Left ventricle myocardium inferior (tissue), 1 donor: Measurements from ENCODE around the gene PPP1R3C. TPM values are rescaled to one million over a fixed set of nuclear protein-coding genes. Genes with fewer than 3 reads are reported as not detected.

Experiments used
- DNase-seq: peaks from one replicate; pipeline ENCODE4 v3.0.0-alpha.2; 2020
- H3K27ac ChIP-seq: fragments of 200-600 bp; replicated peaks from 2 replicates; pipeline ENCODE4 v1.8.0; 2021
- H3K27me3 ChIP-seq: fragments of 200-600 bp; 2 replicates; pipeline ENCODE4 v1.8.0; 2021; ENCODE audit warnings: low read depth
- H3K36me3 ChIP-seq: fragments of 200-600 bp; 2 replicates; pipeline ENCODE4 v1.8.0; 2021
- H3K4me1 ChIP-seq: fragments of 200-600 bp; 2 replicates; pipeline ENCODE4 v1.8.0; 2021
- H3K4me3 ChIP-seq: fragments of 200-600 bp; 2 replicates; pipeline ENCODE4 v1.8.0; 2021; ENCODE audit warnings: mild to moderate bottlenecking, moderate library complexity
- H3K9me3 ChIP-seq: fragments of 200-600 bp; replicated peaks from 2 replicates; pipeline ENCODE4 v1.8.0; 2021
- CTCF ChIP-seq: fragments of 200-600 bp; IDR thresholded peaks from 2 replicates; pipeline ENCODE4 v1.8.0; 2021; ENCODE audit warnings: antibody characterized with exemption, mild to moderate bottlenecking, borderline replicate concordance
- intact Hi-C: fragments of 100-400 bp; cut with micrococcal nuclease; formaldehyde crosslinking; loops from one replicate; pipeline ENCODE4 v1.11.0; 2022
- total RNA-seq: library from RNA; stranded (reverse); fragmentation: NEBNext Ultra II Directional; extraction: Animal tissue kit (Norgen Biotek cat#: 25700); gene quantifications from one replicate; pipeline ENCODE4 v1.2.1, GENCODE V29; 2021
- donor health status: DM: no; HTN: yes; CAD: no; lungs with severe emphysema.

Gene PPP1R3C
- total RNA-seq, 1 donor from 2014 or later, result 236 TPM

- DNase-seq, result no peak
- Histone ChIP-seq H3K4me1 (peaks cover 81% of the 10 kb centered on the region), H3K27ac (peak overlapping the region; percentile 91), H3K9me3 (no peaks in the 10 kb centered on the region), H3K36me3 (no peaks in the 10 kb centered on the region), H3K4me3 (peak overlapping the region; percentile 15), H3K27me3 (no peaks in the 10 kb centered on the region)
- intact Hi-C loops, result no loop called here
- no peak for TF ChIP-seq CTCF
These were observed 41.1 kb downstream of the PPP1R3C start for GRCh38 chr10:91591797-91592174.

GRCh38 chr10:91590904-91591796 lies 41.7 kb downstream of the PPP1R3C start:
- peak; percentile 59 for DNase-seq
- peak overlapping the region; percentile 15 for H3K4me3 ChIP-seq
- intact Hi-C loops, result no loop called here
- H3K36me3 ChIP-seq, result no peaks in the 10 kb centered on the region
- peaks cover 78% of the 10 kb centered on the region for H3K4me1 ChIP-seq
- TF ChIP-seq CTCF, result no peak
- no peaks in the 10 kb centered on the region for H3K27me3 ChIP-seq
- peak overlapping the region; percentile 91 for H3K27ac ChIP-seq
- no peaks in the 10 kb centered on the region for H3K9me3 ChIP-seq

- no peak for TF ChIP-seq CTCF
- no peaks in the 10 kb centered on the region for H3K9me3 ChIP-seq
- H3K27ac ChIP-seq, result peak overlapping the region; percentile 91
- H3K4me3 ChIP-seq, result no peak overlapping the region
- H3K27me3 ChIP-seq, result no peaks in the 10 kb centered on the region
- peaks cover 75% of the 10 kb centered on the region for H3K4me1 ChIP-seq
- peak; percentile 48 for DNase-seq
- H3K36me3 ChIP-seq, result no peaks in the 10 kb centered on the region
- intact Hi-C loops, result no loop called here
These were observed 42.5 kb downstream of the PPP1R3C start for GRCh38 chr10:91590142-91590903.

- H3K9me3 ChIP-seq, result no peaks in the 10 kb centered on the region
- H3K36me3 ChIP-seq, result no peaks in the 10 kb centered on the region
- no peaks in the 10 kb centered on the region for H3K27me3 ChIP-seq
- peaks cover 75% of the 10 kb centered on the region for H3K4me1 ChIP-seq
- peak overlapping the region; percentile 91 for H3K27ac ChIP-seq
- DNase-seq, result no peak
- intact Hi-C loops, result no loop called here
- TF ChIP-seq CTCF, result no peak
- H3K4me3 ChIP-seq, result no peak overlapping the region
These were observed 43.2 kb downstream of the PPP1R3C start for GRCh38 chr10:91589658-91590035.

GRCh38 chr10:91589015-91589657 lies 43.7 kb downstream of the PPP1R3C start:
- peak overlapping the region; percentile 91 for H3K27ac ChIP-seq
- intact Hi-C loops, result no loop called here
- no peaks in the 10 kb centered on the region for H3K9me3 ChIP-seq
- TF ChIP-seq CTCF, result no peak
- DNase-seq, result peak; percentile 38
- no peaks in the 10 kb centered on the region for H3K36me3 ChIP-seq
- H3K27me3 ChIP-seq, result no peaks in the 10 kb centered on the region
- no peak overlapping the region for H3K4me3 ChIP-seq
- peaks cover 75% of the 10 kb centered on the region for H3K4me1 ChIP-seq
